Mucosa of descending colon (tissue), 3 donors: ENCODE measurements around the gene METTL21A. TPM values are rescaled to one million over a fixed set of nuclear protein-coding genes. Genes with fewer than 3 reads are reported as not detected.

Experiments used
- ATAC-seq: fragments of 200-7000 bp; cut with Tn5 transposase; one replicate; pipeline ENCODE4 v1.9.1; 2020; ENCODE audit warnings: mild to moderate bottlenecking, moderate library complexity
- DNase-seq, 3 donors: peaks; one replicate each; pipeline ENCODE4 v3.0.0-alpha.2; 2020
- H3K36me3 ChIP-seq: fragments of 200-600 bp; one replicate; pipeline ENCODE4 v1.8.0; 2021; ENCODE audit warnings: low read depth, mild to moderate bottlenecking
- H3K4me1 ChIP-seq: fragments of 200-600 bp; one replicate; pipeline ENCODE4 v1.8.0; 2021; ENCODE audit warnings: low read depth, mild to moderate bottlenecking
- H3K4me3 ChIP-seq: fragments of 200-600 bp; one replicate; pipeline ENCODE4 v1.8.0; 2021; ENCODE audit warnings: mild to moderate bottlenecking
- H3K9me3 ChIP-seq: fragments of 200-600 bp; one replicate; pipeline ENCODE4 v1.8.0; 2021; ENCODE audit warnings: mild to moderate bottlenecking
- CTCF ChIP-seq: fragments of 200-600 bp; IDR thresholded peaks from one replicate; pipeline ENCODE4 v1.8.0; 2022; ENCODE audit warnings: antibody characterized with exemption, mild to moderate bottlenecking
- intact Hi-C, 2 donors: fragments of 100-400 bp; cut with DNase I in 1 of 2; cut with micrococcal nuclease in 1 of 2; formaldehyde crosslinking; loops; one replicate each; pipeline versions ENCODE4 v1.11.0 to v1.11.1; 2022; cut with DNase I, micrococcal nuclease
- total RNA-seq, 3 donors: library from RNA; stranded (reverse); fragmentation: NEBNext Ultra II Directional in 2 of 3; extraction: Animal tissue kit (Norgen Biotek cat#: 25700) in 2 of 3; gene quantifications; one replicate each; pipeline versions ENCODE4 v1.2.1 to v1.2.4, GENCODE V29; 2021 to 2023
- donor health status: DM: no; HTN: no; CAD: no; lungs with moderate emphysema.
- donor health status: DM: no; HTN: no; CAD: no.
- donor health status: DM: no; HTN: yes; CAD: no.

METTL21A gene
- total RNA-seq, 3 donors from 2014 or later = 9.6 to 21.5 (median 15.2) TPM

- H3K9me3 ChIP-seq = peaks cover 6% of the 10 kb centered on the region
- no peak overlapping the region for H3K4me3 ChIP-seq
- no peaks in the 10 kb centered on the region for H3K36me3 ChIP-seq
- no peak for TF ChIP-seq CTCF
- H3K4me1 ChIP-seq = no peaks in the 10 kb centered on the region
- intact Hi-C loops = no loop called here
- no peak for DNase-seq
- no peak for ATAC-seq
These were observed 30.5 kb downstream of the METTL21A start for GRCh38 chr2:207594731-207595130.

GRCh38 chr2:207594264-207594663, 30.9 kb downstream of the METTL21A start:
- ATAC-seq = no peak
- no peaks in the 10 kb centered on the region for H3K36me3 ChIP-seq
- no peak for DNase-seq
- peaks cover 6% of the 10 kb centered on the region for H3K9me3 ChIP-seq
- H3K4me3 ChIP-seq = no peak overlapping the region
- intact Hi-C loops = no loop called here
- no peaks in the 10 kb centered on the region for H3K4me1 ChIP-seq
- TF ChIP-seq CTCF = no peak

- no peaks in the 10 kb centered on the region for H3K4me1 ChIP-seq
- DNase-seq (no peak), ATAC-seq (no peak)
- H3K9me3 ChIP-seq = peaks cover 6% of the 10 kb centered on the region
- H3K36me3 ChIP-seq = no peaks in the 10 kb centered on the region
- intact Hi-C loops = no loop called here
- H3K4me3 ChIP-seq = no peak overlapping the region
- no peak for TF ChIP-seq CTCF
These were observed 31.9 kb downstream of the METTL21A start for GRCh38 chr2:207593277-207593676.

GRCh38 chr2:207589143-207589542, 36.1 kb downstream of the METTL21A start:
- Histone ChIP-seq H3K9me3 (peaks cover 6% of the 10 kb centered on the region), H3K36me3 (no peaks in the 10 kb centered on the region), H3K4me3 (no peak overlapping the region), H3K4me1 (no peaks in the 10 kb centered on the region)
- no peak for DNase-seq
- ATAC-seq = no peak
- no peak for TF ChIP-seq CTCF
- intact Hi-C loops = no loop called here

GRCh38 chr2:207587305-207587704, 37.9 kb downstream of the METTL21A start:
- Histone ChIP-seq H3K4me1 (no peaks in the 10 kb centered on the region), H3K9me3 (peaks cover 6% of the 10 kb centered on the region), H3K4me3 (no peak overlapping the region), H3K36me3 (no peaks in the 10 kb centered on the region)
- ATAC-seq = no peak
- intact Hi-C loops = no loop called here
- no peak for TF ChIP-seq CTCF
- DNase-seq = no peak

GRCh38 chr2:207584952-207585351, 40.2 kb downstream of the METTL21A start:
- Histone ChIP-seq H3K4me1 (no peaks in the 10 kb centered on the region), H3K4me3 (no peak overlapping the region), H3K36me3 (no peaks in the 10 kb centered on the region), H3K9me3 (no peaks in the 10 kb centered on the region)
- ATAC-seq = no peak
- intact Hi-C loops = no loop called here
- DNase-seq = no peak
- no peak for TF ChIP-seq CTCF
